ENCODE results near the gene NFE2L3.

The NFE2L3 gene

DNA sequence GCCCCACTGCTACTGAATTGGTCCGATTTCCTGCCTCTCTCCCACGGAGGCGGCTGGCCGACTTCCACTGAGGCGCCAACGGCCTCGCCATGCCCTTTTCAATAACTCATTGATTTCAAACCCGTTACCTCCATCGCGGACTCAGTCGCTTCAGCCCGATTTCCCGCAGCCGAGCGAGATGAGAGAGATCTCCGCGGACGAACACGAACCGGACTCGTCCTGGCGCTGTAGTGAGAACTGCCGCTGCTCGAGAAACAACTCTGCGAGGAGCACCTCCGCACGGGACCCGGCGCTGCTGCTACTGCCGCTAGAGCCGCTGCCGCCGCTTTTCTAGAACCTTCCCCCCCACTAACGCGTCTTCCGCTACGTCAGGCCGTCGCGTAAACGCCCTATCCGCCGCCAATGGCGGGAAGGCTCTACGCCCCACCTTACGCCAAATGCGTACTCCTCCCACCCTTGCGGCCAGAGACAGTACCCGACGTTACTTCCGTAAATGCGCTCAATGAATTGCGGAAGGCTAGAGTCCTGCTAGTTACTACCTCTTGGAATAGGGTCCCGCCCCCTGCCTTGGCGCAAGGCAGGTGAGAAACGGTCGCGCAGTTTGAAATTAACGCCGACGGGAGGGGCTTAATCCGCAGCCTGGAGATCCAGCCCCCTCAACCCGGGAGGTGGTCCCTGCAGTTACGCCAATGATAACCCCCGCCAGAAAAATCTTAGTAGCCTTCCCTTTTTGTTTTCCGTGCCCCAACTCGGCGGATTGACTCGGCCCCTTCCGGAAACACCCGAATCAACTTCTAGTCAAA is 48.6 kb downstream of the NFE2L3 start, which contains the start of gene HNRNPA2B1:
Gene HNRNPA2B1, minus strand, starts transcription at position 303 of the 803 bp plus-strand sequence. Its CDS starts 169 bp downstream, at position 134.
- DNase-seq (peak; percentile 98), ATAC-seq (ENCODE audit: insufficient read depth, low read depth) (peak; percentile 66)
- Histone ChIP-seq H3K27ac (ENCODE audit: low read length) (peak within 1 kb of the TSS; percentile 98), H3K4me1 (ENCODE audit: insufficient read depth, low read length) (peaks cover 49% of the 10 kb centered on the region), H2AFZ (ENCODE audit: low read depth, low read length) (peak within 1 kb of the TSS; percentile 73), H3K9me3 (ENCODE audit: insufficient read depth, low read length, severe bottlenecking) (no peaks in the 10 kb centered on the region), H3K4me2 (ENCODE audit: insufficient read depth, low read length) (peak within 1 kb of the TSS; percentile 72), H3K4me3 (ENCODE audit: low read depth in 1 of 2, low read length in 2 of 2) (peak within 1 kb of the TSS; percentile 63 to 97), H3K36me3 (ENCODE audit: insufficient read depth, low read length) (peaks cover 77% of the 10 kb centered on the region), H4K20me1 (ENCODE audit: insufficient read depth, low read length) (peaks cover 70% of the 10 kb centered on the region), H3K27me3 (ENCODE audit: insufficient read depth, low read length, poor library complexity) (no peaks in the 10 kb centered on the region), H3K79me2 (ENCODE audit: insufficient read depth, low read length) (peaks cover 90% of the 10 kb centered on the region), H3K9ac (ENCODE audit: low read depth, low read length) (peak within 1 kb of the TSS; percentile 84)
- TF ChIP-seq, protein P1, sequence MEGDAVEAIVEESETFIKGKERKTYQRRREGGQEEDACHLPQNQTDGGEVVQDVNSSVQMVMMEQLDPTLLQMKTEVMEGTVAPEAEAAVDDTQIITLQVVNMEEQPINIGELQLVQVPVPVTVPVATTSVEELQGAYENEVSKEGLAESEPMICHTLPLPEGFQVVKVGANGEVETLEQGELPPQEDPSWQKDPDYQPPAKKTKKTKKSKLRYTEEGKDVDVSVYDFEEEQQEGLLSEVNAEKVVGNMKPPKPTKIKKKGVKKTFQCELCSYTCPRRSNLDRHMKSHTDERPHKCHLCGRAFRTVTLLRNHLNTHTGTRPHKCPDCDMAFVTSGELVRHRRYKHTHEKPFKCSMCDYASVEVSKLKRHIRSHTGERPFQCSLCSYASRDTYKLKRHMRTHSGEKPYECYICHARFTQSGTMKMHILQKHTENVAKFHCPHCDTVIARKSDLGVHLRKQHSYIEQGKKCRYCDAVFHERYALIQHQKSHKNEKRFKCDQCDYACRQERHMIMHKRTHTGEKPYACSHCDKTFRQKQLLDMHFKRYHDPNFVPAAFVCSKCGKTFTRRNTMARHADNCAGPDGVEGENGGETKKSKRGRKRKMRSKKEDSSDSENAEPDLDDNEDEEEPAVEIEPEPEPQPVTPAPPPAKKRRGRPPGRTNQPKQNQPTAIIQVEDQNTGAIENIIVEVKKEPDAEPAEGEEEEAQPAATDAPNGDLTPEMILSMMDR (IDR thresholded peaks at IDR 0.05; ENCODE audit: borderline replicate concordance, extremely low read depth, low read length, poor library complexity, severe bottlenecking), result peak; percentile 3
- TF ChIP-seq EZH2 (IDR thresholded peaks at IDR 0.05; ENCODE audit: borderline replicate concordance, low read depth, low read length, severe bottlenecking), result no peak

DNA sequence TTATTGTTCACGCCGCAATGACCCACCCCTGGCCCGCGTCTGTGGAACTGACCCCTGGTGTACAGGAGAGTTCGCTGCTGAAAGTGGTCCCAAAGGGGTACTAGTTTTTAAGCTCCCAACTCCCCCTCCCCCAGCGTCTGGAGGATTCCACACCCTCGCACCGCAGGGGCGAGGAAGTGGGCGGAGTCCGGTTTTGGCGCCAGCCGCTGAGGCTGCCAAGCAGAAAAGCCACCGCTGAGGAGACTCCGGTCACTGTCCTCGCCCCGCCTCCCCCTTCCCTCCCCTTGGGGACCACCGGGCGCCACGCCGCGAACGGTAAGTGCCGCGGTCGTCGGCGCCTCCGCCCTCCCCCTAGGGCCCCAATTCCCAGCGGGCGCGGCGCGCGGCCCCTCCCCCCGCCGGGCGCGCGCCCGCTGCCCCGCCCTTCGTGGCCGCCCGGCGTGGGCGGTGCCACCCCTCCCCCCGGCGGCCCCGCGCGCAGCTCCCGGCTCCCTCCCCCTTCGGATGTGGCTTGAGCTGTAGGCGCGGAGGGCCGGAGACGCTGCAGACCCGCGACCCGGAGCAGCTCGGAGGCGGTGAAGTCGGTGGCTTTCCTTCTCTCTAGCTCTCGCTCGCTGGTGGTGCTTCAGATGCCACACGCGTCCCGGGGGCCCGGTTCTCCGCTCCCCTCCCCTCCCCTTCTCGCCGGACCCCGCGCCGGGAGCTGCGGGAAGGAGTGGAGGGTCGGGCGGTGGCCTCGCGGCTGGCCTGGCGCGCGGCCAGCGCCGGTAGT is 49.4 kb downstream of the NFE2L3 start, which contains the start of gene CBX3:
Gene CBX3, plus strand, starts transcription at position 499 of the 772 bp plus-strand sequence. CDS start 1,254 bp downstream, outside the sequence.
- Histone ChIP-seq H4K20me1 (ENCODE audit: insufficient read depth, low read length) (peaks cover 70% of the 10 kb centered on the region), H3K9me3 (ENCODE audit: insufficient read depth, low read length, severe bottlenecking) (no peaks in the 10 kb centered on the region), H3K4me2 (ENCODE audit: insufficient read depth, low read length) (peak within 1 kb of the TSS; percentile 72), H3K27me3 (ENCODE audit: insufficient read depth, low read length, poor library complexity) (no peaks in the 10 kb centered on the region), H3K4me3 (ENCODE audit: low read depth in 1 of 2, low read length in 2 of 2) (peak within 1 kb of the TSS; percentile 63 to 97), H3K27ac (ENCODE audit: low read length) (peak within 1 kb of the TSS; percentile 98), H3K4me1 (ENCODE audit: insufficient read depth, low read length) (peaks cover 48% of the 10 kb centered on the region), H3K9ac (ENCODE audit: low read depth, low read length) (peak within 1 kb of the TSS; percentile 84), H3K36me3 (ENCODE audit: insufficient read depth, low read length) (peaks cover 77% of the 10 kb centered on the region), H2AFZ (ENCODE audit: low read depth, low read length) (peak within 1 kb of the TSS; percentile 76), H3K79me2 (ENCODE audit: insufficient read depth, low read length) (peaks cover 90% of the 10 kb centered on the region)
- ATAC-seq (ENCODE audit: insufficient read depth, low read depth), result peak; percentile 68
- TF ChIP-seq, protein P1 (IDR thresholded peaks at IDR 0.05; ENCODE audit: borderline replicate concordance, extremely low read depth, low read length, poor library complexity, severe bottlenecking), result no peak
- no peak for TF ChIP-seq EZH2 (IDR thresholded peaks at IDR 0.05; ENCODE audit: borderline replicate concordance, low read depth, low read length, severe bottlenecking)
- DNase-seq, result peak; percentile 98

DNA sequence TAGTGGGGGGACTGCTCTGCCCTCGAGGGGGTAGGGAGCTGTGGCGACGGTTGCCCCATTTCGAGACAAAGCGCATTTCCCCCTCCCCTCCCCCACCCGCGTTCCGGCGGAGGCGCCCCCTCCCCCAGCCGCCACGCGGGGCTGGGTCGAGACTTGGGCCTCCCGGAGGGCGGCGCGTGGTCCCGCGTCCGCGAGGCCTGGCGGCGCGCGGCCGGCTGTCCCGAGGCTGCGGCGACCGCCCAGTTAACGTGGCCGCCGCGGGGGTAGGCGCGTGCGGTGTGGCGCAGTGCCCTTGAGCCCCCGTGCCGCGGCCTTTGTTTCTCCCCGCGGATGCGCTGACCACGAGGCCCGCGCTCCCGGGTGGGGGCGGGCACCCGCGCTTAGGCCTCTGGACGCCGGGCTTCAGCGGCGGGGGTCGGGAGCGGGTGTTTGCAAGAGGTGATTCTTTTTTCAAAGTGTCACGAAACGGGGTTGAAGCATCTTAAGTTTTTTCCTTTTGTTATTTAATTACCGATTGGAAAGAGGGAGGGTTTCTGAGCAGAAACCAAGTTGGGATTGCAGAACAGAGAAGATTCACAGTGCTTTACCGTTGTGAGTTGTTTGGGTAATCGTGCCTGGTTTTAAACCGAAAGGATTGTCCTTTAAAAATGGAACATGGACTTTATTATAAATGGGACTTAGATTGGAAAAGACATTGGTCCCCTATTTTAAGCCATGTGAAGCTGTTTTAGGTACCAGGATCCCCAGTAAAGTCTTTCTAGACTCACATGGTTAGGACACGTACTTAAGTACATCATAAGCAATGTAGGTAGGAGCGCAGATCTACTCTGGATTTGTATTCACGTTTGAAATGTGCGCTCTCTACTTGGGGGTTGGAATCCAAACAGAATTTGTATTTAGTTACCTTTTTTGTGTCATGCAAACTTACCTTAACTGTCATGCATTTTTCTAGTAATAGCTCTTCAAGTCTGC is 50.3 kb downstream of the NFE2L3 start:
- Histone ChIP-seq H2AFZ (ENCODE audit: low read depth, low read length) (peak overlapping the region; percentile 76), H3K27me3 (ENCODE audit: insufficient read depth, low read length, poor library complexity) (no peaks in the 10 kb centered on the region), H3K27ac (ENCODE audit: low read length) (peak overlapping the region; percentile 98), H3K79me2 (ENCODE audit: insufficient read depth, low read length) (peaks cover 90% of the 10 kb centered on the region), H3K4me3 (ENCODE audit: low read depth in 1 of 2, low read length in 2 of 2) (peak overlapping the region; percentile 48 to 63), H3K4me2 (ENCODE audit: insufficient read depth, low read length) (peak overlapping the region; percentile 72), H4K20me1 (ENCODE audit: insufficient read depth, low read length) (peaks cover 70% of the 10 kb centered on the region), H3K36me3 (ENCODE audit: insufficient read depth, low read length) (peaks cover 77% of the 10 kb centered on the region), H3K4me1 (ENCODE audit: insufficient read depth, low read length) (peaks cover 46% of the 10 kb centered on the region), H3K9me3 (ENCODE audit: insufficient read depth, low read length, severe bottlenecking) (no peaks in the 10 kb centered on the region), H3K9ac (ENCODE audit: low read depth, low read length) (peak overlapping the region; percentile 84)
- TF ChIP-seq EZH2 (IDR thresholded peaks at IDR 0.05; ENCODE audit: borderline replicate concordance, low read depth, low read length, severe bottlenecking), result no peak
- TF ChIP-seq, protein P1 (IDR thresholded peaks at IDR 0.05; ENCODE audit: borderline replicate concordance, extremely low read depth, low read length, poor library complexity, severe bottlenecking), result no peak
- peak; percentile 76 for DNase-seq
- ATAC-seq (ENCODE audit: insufficient read depth, low read depth), result peak; percentile 4; the same call in 2 of the 3 replicates

Measured in DND-41 (cell line).